Smooth muscle cell (in vitro differentiated cells): Measurements from ENCODE around the gene DPYD. TPM values are rescaled to one million over a fixed set of nuclear protein-coding genes. Genes with fewer than 3 reads are reported as not detected.
A peak's percentile ranks its signal among the peaks of the same experiment; 100 is the strongest.

Experiments
- DNase-seq: peaks from one replicate; lab custom pipeline; 2025; ENCODE audit not compliant: unreplicated experiment; lab: John Stamatoyannopoulos, UW
- H2AFZ ChIP-seq: fragments of 200-600 bp; sonication (generic); 2 replicates; pipeline ENCODE4 v1.6.0; 2016; ENCODE audit warnings: antibody characterized with exemption, low read depth, mild to moderate bottlenecking
- H3F3A ChIP-seq: fragments of 200-600 bp; sonication (generic); 2 replicates; pipeline ENCODE4 v1.6.0; 2017; ENCODE audit warnings: antibody characterized with exemption, low read depth
- H3K27ac ChIP-seq: fragments of 200-600 bp; sonication (generic); 2 replicates; pipeline ENCODE4 v1.5.1; 2016; ENCODE audit warnings: low read depth, mild to moderate bottlenecking
- H3K27me3 ChIP-seq: fragments of 200-600 bp; sonication (generic); 2 replicates; pipeline ENCODE4 v1.6.1; 2016; ENCODE audit warnings: low read depth, mild to moderate bottlenecking
- H3K36me3 ChIP-seq: fragments of 200-600 bp; sonication (generic); 2 replicates; pipeline ENCODE4 v1.5.1; 2016; ENCODE audit warnings: low read depth
- H3K4me1 ChIP-seq: fragments of 200-600 bp; sonication (generic); 2 replicates; pipeline ENCODE4 v1.5.1; 2016; ENCODE audit warnings: low read depth
- H3K4me2 ChIP-seq: fragments of 200-600 bp; sonication (generic); 2 replicates; pipeline ENCODE4 v1.6.0; 2016; ENCODE audit warnings: mild to moderate bottlenecking
- H3K4me3 ChIP-seq: fragments of 200-600 bp; sonication (generic); 2 replicates; pipeline ENCODE4 v1.5.1; 2016; ENCODE audit warnings: mild to moderate bottlenecking
- H3K79me2 ChIP-seq: fragments of 200-600 bp; sonication (generic); 2 replicates; pipeline ENCODE4 v1.6.0; 2016; ENCODE audit warnings: low read depth, mild to moderate bottlenecking
- H3K9ac ChIP-seq: fragments of 200-600 bp; sonication (generic); 2 replicates; pipeline ENCODE4 v1.6.0; 2016; ENCODE audit warnings: low read depth
- H3K9me3 ChIP-seq: fragments of 200-600 bp; sonication (generic); replicated peaks from 2 replicates; pipeline ENCODE4 v1.5.1; 2016; ENCODE audit warnings: low read depth
- H4K20me1 ChIP-seq: fragments of 200-600 bp; sonication (generic); 2 replicates; pipeline ENCODE4 v1.6.0; 2016; ENCODE audit warnings: low read depth
- WGBS: methylation state at CpG from one replicate; pipeline ENCODE4 v1.1.7; 2016; ENCODE audit warnings: low lambda C conversion rate; 5-methylcytosine and 5-hydroxymethylcytosine counted together
- polyA plus RNA-seq: library from polyadenylated mRNA; unstranded; fragments of >200 nt; fragmentation: Nextera tagmentation; extraction: Ambion mirVana; gene quantifications from 2 replicates; pipeline ENCODE4 v1.2.1, GENCODE V29; 2016
- total RNA-seq: library from RNA; depleted of rRNA; stranded (reverse); fragments of >200 nt; gene quantifications from 2 replicates; pipeline ENCODE4 v1.2.3, GENCODE V29; 2014
- TF ChIP-seq, protein P1 (sequence below): fragments of 200-600 bp; sonication (generic); IDR thresholded peaks from 2 replicates; pipeline ENCODE4 v1.5.1; 2017; ENCODE audit warnings: borderline replicate concordance, mild to moderate bottlenecking, antibody characterized with exemption; ENCODE audit not compliant: insufficient read depth, poor library complexity, severe bottlenecking

DPYD gene
- total and polyA plus RNA-seq, 2 experiments from 2014 or later, result 1.8 to 2.0 TPM

DNA sequence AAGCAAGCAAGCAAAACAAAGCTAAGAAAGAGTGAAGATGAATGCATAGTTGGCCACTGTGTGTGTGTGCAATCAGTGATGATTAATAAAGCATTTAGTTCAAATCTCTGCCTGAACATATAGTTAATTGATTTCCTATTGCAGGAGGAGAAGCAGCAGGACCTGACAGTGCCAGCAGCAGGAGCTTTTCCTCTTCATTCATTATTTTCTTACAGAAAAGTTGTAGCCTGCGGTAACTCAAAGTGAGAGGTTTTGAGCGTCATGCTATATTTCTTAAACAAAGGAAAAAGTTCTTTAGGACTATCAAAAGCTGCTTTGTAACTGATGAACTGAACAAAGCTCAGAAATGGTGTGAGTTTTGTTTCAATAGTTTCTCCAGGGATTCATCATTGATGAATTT lies 819.3 kb downstream of the DPYD start:
- H3F3A ChIP-seq, result no peaks in the 10 kb centered on the region
- H3K4me3 ChIP-seq, result no peak overlapping the region
- TF ChIP-seq, protein P1, sequence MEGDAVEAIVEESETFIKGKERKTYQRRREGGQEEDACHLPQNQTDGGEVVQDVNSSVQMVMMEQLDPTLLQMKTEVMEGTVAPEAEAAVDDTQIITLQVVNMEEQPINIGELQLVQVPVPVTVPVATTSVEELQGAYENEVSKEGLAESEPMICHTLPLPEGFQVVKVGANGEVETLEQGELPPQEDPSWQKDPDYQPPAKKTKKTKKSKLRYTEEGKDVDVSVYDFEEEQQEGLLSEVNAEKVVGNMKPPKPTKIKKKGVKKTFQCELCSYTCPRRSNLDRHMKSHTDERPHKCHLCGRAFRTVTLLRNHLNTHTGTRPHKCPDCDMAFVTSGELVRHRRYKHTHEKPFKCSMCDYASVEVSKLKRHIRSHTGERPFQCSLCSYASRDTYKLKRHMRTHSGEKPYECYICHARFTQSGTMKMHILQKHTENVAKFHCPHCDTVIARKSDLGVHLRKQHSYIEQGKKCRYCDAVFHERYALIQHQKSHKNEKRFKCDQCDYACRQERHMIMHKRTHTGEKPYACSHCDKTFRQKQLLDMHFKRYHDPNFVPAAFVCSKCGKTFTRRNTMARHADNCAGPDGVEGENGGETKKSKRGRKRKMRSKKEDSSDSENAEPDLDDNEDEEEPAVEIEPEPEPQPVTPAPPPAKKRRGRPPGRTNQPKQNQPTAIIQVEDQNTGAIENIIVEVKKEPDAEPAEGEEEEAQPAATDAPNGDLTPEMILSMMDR, result no peak
- no peaks in the 10 kb centered on the region for H3K4me1 ChIP-seq
- no peaks in the 10 kb centered on the region for H3K36me3 ChIP-seq
- no peak overlapping the region for H3K9ac ChIP-seq
- H3K4me2 ChIP-seq, result no peak overlapping the region
- 82% methylated on average over 2 of the region's 2 CpGs for WGBS
- H3K79me2 ChIP-seq, result no peaks in the 10 kb centered on the region
- no peaks in the 10 kb centered on the region for H4K20me1 ChIP-seq
- H3K9me3 ChIP-seq, result no peaks in the 10 kb centered on the region
- DNase-seq, result no peak
- H3K27me3 ChIP-seq, result no peaks in the 10 kb centered on the region
- H3K27ac ChIP-seq, result no peak overlapping the region
- no peak overlapping the region for H2AFZ ChIP-seq

DNA sequence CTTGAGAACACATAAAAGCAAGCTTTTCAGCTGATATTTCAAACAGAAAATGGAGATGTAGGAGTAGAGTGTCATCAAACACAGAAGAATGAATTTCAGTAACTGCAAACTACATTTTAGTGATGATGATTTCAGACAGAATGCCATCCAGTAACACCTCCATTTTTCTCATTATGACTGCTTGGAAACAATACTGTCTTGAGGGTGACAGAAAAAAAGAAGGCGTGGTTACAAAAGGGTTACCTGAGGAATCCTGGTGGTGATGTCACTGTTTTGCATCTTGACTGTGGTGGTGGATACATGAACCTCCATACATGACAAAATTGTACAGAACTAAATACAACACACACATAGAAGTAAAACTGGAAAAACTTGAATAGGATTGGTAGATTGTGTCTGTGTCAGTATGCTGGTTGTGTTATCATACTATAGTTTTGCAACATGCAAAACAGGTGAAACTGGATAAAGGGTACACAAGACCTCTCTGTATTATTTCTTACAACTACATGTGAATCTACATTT lies 823.4 kb downstream of the DPYD start:
- Histone ChIP-seq H3F3A (no peaks in the 10 kb centered on the region), H3K9me3 (no peaks in the 10 kb centered on the region), H3K4me2 (no peak overlapping the region), H3K36me3 (no peaks in the 10 kb centered on the region), H3K27me3 (no peaks in the 10 kb centered on the region), H4K20me1 (no peaks in the 10 kb centered on the region), H3K4me3 (no peak overlapping the region), H3K4me1 (peaks cover 15% of the 10 kb centered on the region), H2AFZ (no peak overlapping the region), H3K9ac (no peak overlapping the region), H3K27ac (peak overlapping the region; percentile 23), H3K79me2 (no peaks in the 10 kb centered on the region)
- no peak for DNase-seq
- TF ChIP-seq, protein P1, result no peak
- 76% methylated on average over 1 of the region's 1 CpG for WGBS

DNA sequence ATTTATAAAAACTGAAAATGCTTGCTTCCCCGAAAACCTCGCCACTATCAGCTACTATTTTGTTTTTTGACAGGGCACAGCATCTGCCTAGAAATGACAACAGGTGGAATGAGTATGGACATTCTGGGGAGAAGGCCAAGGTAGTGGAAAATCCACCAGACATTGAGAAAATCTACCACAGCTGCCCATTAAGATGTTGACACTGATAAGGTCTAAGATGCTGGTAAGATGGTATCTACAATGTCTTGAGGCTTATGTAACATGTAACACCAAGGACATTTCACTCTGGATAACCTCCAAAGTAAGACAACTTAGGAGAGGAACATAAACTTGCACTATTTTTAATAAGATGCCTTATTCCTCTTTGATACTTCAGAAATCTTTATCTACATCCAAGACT lies 825.1 kb downstream of the DPYD start:
- Histone ChIP-seq H3K27me3 (no peaks in the 10 kb centered on the region), H3K36me3 (no peaks in the 10 kb centered on the region), H3K9ac (no peak overlapping the region), H3K9me3 (no peaks in the 10 kb centered on the region), H2AFZ (no peak overlapping the region), H3K4me1 (peaks cover 15% of the 10 kb centered on the region), H3K79me2 (no peaks in the 10 kb centered on the region), H4K20me1 (no peaks in the 10 kb centered on the region), H3F3A (no peaks in the 10 kb centered on the region), H3K27ac (no peak overlapping the region), H3K4me2 (no peak overlapping the region), H3K4me3 (no peak overlapping the region)
- DNase-seq, result no peak
- TF ChIP-seq, protein P1, result no peak
- 93% methylated on average over 2 of the region's 2 CpGs for WGBS

DNA sequence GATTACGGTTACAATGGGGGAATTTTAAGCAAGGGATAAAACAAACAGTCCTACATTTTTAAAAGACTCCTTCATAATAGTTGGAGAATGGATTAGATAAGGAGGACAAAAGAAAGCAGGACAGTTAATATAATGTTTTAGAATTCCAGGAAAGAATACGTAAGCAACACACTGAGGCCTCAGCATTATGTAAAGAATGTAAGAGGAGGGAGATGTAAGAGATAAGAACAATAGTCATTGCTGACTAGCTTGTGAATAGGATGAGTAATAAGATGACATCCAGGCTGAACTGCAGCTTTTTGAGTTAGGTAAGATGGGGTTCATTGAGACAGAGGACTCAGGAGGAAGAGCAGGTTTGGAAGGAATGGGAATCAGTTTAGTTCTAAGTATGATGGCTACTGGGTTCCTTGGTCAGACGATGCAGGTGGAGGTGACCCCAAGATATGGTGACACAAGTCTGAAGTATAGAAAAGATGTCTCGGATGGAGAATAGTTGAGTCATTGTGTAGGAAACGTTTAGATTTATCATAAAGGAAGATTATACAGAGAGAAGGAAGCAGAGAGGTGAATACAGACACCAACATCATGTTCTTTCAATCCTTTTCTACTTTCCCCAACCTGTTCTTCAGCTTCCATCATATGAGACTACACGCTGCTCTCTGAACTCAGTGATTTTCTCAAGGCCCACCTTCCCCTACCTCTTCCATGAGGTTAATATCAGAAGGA lies 826.4 kb downstream of the DPYD start:
- Histone ChIP-seq H4K20me1 (no peaks in the 10 kb centered on the region), H3K36me3 (no peaks in the 10 kb centered on the region), H3K27ac (peak overlapping the region; percentile 89), H2AFZ (peak overlapping the region; percentile 4), H3K4me2 (no peak overlapping the region), H3K79me2 (no peaks in the 10 kb centered on the region), H3K9ac (no peak overlapping the region), H3K9me3 (no peaks in the 10 kb centered on the region), H3K4me1 (peaks cover 15% of the 10 kb centered on the region), H3K27me3 (no peaks in the 10 kb centered on the region), H3F3A (no peaks in the 10 kb centered on the region), H3K4me3 (no peak overlapping the region)
- WGBS, result 72% methylated on average over 6 of the region's 6 CpGs
- TF ChIP-seq, protein P1, result no peak
- no peak for DNase-seq
